Glutamatergic neuron (in vitro differentiated cells): ENCODE measurements around the gene CCDC9. TPM values are rescaled to one million over a fixed set of nuclear protein-coding genes. Genes with fewer than 3 reads are reported as not detected.

ENCODE experiments used
- DNase-seq: peaks from one replicate; pipeline ENCODE4 v3.0.0; 2022
- H3K27ac Mint-ChIP-seq: one replicate; pipeline ENCODE4 v1.8.0; 2020; ENCODE audit warnings: mild to moderate bottlenecking, mixed read lengths, inconsistent platforms; ENCODE audit not compliant: unreplicated experiment
- H3K27me3 Mint-ChIP-seq: one replicate; pipeline ENCODE4 v1.8.0; 2020; ENCODE audit warnings: mild to moderate bottlenecking, moderate library complexity, mixed read lengths, inconsistent platforms; ENCODE audit not compliant: unreplicated experiment
- H3K36me3 Mint-ChIP-seq: one replicate; pipeline ENCODE4 v1.8.0; 2020; ENCODE audit warnings: mild to moderate bottlenecking, mixed read lengths, inconsistent platforms; ENCODE audit not compliant: unreplicated experiment
- H3K4me1 Mint-ChIP-seq: one replicate; pipeline ENCODE4 v1.8.0; 2020; ENCODE audit warnings: mild to moderate bottlenecking, low read depth, mixed read lengths, inconsistent platforms; ENCODE audit not compliant: unreplicated experiment
- H3K4me3 Mint-ChIP-seq: one replicate; pipeline ENCODE4 v1.8.0; 2020; ENCODE audit warnings: mild to moderate bottlenecking, mixed read lengths, inconsistent platforms; ENCODE audit not compliant: unreplicated experiment
- H3K9me3 Mint-ChIP-seq: one replicate; pipeline ENCODE4 v1.8.0; 2020; ENCODE audit warnings: mild to moderate bottlenecking, moderate library complexity, mixed read lengths, inconsistent platforms; ENCODE audit not compliant: unreplicated experiment
- CTCF ChIP-seq: fragments of 200-600 bp; sonication (generic); IDR thresholded peaks from one replicate; pipeline ENCODE4 v1.5.0; 2021; ENCODE audit not compliant: partially characterized antibody, unreplicated experiment
- total RNA-seq: library from RNA; stranded (reverse); fragmentation: NEBNext Ultra II Directional; extraction: Animal tissue kit (Norgen Biotek cat#: 25700); gene quantifications from one replicate; pipeline ENCODE4 v1.2.1, GENCODE V29; 2021; ENCODE audit not compliant: unreplicated experiment

The CCDC9 gene
- total RNA-seq, 1 donor from 2014 or later, result 16.8 TPM

DNA sequence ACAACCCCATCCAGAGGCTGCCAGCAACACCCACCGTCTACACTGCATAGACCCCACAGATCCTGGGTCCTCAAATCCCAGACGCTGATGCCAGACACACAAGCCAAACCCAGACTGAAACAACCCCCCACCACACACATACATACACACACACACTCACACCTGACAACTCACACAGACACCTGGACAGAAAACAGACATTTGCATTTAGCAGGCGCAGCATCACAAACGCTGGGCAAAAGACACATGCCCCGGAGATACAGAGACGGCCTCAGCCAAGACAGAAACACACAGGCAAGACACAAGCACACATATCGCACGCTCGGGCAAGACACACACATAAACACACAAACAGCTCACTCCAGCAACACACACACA is 26.7 kb upstream of the CCDC9 start:
- TF ChIP-seq CTCF, result no peak
- H3K4me3 Mint-ChIP-seq, result no peak overlapping the region
- DNase-seq, result peak; percentile 20
- H3K36me3 Mint-ChIP-seq, result no peaks in the 10 kb centered on the region
- peaks cover 14% of the 10 kb centered on the region for H3K4me1 Mint-ChIP-seq
- peaks cover 14% of the 10 kb centered on the region for H3K27me3 Mint-ChIP-seq
- H3K27ac Mint-ChIP-seq, result no peak overlapping the region
- H3K9me3 Mint-ChIP-seq, result peaks cover 23% of the 10 kb centered on the region

GRCh38 chr19:47230054-47230920 is 26.0 kb upstream of the CCDC9 start:
- peaks cover 14% of the 10 kb centered on the region for H3K27me3 Mint-ChIP-seq
- no peaks in the 10 kb centered on the region for H3K36me3 Mint-ChIP-seq
- H3K27ac Mint-ChIP-seq, result no peak overlapping the region
- peaks cover 21% of the 10 kb centered on the region for H3K9me3 Mint-ChIP-seq
- peak; percentile 97 for TF ChIP-seq CTCF
- no peak overlapping the region for H3K4me3 Mint-ChIP-seq
- DNase-seq, result peak; percentile 81
- peaks cover 14% of the 10 kb centered on the region for H3K4me1 Mint-ChIP-seq

DNA sequence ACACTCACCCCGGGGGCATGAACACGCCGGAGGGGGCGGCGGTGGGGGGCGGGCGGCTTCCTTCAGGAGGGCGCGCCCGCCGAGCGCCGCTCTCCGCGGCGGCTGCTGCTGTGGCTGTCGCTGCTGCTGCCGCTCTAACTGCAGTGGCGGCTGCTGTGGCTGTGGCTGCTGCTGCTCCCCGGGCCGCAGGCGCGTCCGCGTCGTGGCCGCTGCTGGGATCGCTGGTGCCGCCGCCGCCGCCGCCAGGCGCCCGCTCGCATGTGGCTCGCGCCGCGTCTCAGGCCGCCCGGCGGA is 25.5 kb upstream of the CCDC9 start, which contains the start of gene BBC3:
BBC3 (minus strand) TSS at position 279 of the 294 bp plus-strand sequence. CDS start 2,768 bp downstream, outside the sequence.
- H3K27ac Mint-ChIP-seq, result peak within 1 kb of the TSS; percentile 90
- DNase-seq, result no peak
- H3K27me3 Mint-ChIP-seq, result peaks cover 11% of the 10 kb centered on the region
- H3K9me3 Mint-ChIP-seq, result peaks cover 16% of the 10 kb centered on the region
- TF ChIP-seq CTCF, result no peak
- H3K4me1 Mint-ChIP-seq, result peaks cover 9% of the 10 kb centered on the region
- peak within 1 kb of the TSS; percentile 85 for H3K4me3 Mint-ChIP-seq
- no peaks in the 10 kb centered on the region for H3K36me3 Mint-ChIP-seq

DNA sequence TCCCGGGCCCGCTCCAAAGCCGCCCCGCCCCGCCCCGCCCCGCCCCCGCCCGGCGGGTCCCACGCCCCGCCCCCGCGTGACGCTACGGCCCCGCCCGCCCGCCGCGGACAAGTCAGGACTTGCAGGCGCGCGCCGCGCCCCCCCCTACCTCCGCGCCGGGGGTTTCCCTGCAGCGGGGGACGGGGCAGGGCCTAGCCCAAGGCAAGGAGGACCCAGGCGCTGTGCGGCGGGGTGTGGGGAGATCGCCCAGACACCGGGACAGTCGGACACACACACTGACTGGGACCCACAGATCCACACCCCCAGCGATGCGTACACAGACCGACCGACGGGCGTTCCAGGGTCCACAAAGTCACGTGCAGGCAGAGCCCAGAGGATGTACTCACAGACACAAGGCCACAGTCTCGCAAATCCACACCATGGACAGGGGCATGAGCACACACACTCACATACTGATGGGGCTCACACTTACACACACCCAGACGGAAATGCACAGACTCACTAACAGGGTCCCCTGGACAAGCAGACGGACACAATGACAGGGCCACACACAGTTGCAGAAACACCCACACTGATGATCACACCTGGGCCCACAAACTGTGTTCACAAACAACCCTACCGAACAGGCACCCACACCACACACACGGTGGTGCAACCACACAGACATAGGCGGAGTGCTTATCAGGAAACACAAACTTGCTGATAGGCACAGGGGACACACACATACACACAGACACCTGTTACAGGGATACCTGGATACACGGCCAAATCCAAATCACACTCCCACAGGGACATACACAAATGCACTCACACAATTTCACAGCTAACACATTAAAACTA is 24.9 kb upstream of the CCDC9 start:
- peak overlapping the region; percentile 90 for H3K27ac Mint-ChIP-seq
- no peak for TF ChIP-seq CTCF
- peak overlapping the region; percentile 85 for H3K4me3 Mint-ChIP-seq

More for the DNA sequence above, 24.9 kb upstream of the CCDC9 start:
- Mint-ChIP-seq H3K36me3 (no peaks in the 10 kb centered on the region), H3K4me1 (peaks cover 9% of the 10 kb centered on the region), H3K27me3 (peaks cover 11% of the 10 kb centered on the region), H3K9me3 (peaks cover 16% of the 10 kb centered on the region)
- DNase-seq, result peak; percentile 85
